Stimulated activated CD4-positive, alpha-beta T cell treated with anti-CD3 and anti-CD28 coated beads, Interleukin-2, amount 100 ng/mL, for 24 hours (primary cell): ENCODE measurements around the gene SLC1A2.
A peak's percentile ranks its signal among the peaks of the same experiment; 100 is the strongest.

Experiments
- DNase-seq, 2 donors: peaks; one replicate each; pipeline ENCODE4 v3.0.0-alpha.2; 2020

Gene SLC1A2

DNA sequence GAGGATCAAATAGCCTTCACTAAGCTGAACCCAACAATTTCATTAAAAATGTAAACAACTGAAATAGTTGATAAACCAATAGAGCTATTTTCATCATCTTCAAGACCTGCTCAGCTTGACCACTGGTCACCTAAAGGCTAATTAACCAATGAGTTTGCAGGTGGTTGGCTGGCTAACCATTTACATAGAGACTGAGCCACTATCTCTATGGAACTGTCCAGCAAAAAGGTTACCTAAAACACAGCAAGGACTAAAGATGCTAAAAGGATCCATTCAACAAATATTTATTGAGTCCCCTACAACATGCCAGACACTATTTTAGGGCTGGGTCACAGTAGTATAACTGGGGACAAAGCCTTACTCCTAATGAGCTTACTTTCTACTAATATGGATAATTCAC is 156.6 kb downstream of the SLC1A2 start:
- DNase-seq: no peak

DNA sequence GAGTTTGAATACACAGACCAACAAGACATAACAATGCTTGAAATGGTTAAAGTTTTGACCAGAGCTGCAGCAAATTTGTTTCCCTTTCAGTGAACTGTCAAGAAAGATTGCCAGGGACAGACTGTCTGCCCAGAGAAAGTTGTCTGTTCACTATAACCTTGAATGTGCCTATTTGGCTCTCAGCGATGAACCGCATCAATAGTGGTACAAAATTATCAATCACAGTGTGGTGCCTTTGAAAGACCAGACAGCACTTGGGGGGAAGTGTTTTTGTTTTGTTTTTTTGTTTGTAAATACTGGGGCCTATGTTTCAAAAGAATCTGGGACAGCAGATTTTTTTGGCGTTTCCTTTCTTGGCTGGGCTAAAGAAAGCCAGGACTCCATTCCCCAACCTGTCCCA is 157.3 kb downstream of the SLC1A2 start:
- DNase-seq: no peak

DNA sequence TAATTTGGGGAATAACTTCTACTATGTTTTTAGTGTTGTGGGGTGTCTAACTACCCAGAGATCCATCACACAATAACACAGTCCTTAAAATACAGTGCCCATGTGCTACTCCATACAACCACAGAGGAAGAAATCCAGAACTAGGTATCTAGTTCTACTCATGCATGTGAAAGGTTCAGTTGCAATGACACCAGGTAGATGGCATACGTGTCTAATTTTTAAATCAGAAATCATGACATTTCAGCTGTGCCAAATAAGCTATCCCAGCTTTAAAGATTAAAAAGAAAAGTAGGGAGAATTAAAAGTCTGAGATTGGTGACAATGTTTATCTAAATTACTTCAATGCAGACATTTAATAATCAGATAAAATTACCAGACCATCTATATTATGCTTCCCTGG is 158.2 kb downstream of the SLC1A2 start:
- DNase-seq: no peak

DNA sequence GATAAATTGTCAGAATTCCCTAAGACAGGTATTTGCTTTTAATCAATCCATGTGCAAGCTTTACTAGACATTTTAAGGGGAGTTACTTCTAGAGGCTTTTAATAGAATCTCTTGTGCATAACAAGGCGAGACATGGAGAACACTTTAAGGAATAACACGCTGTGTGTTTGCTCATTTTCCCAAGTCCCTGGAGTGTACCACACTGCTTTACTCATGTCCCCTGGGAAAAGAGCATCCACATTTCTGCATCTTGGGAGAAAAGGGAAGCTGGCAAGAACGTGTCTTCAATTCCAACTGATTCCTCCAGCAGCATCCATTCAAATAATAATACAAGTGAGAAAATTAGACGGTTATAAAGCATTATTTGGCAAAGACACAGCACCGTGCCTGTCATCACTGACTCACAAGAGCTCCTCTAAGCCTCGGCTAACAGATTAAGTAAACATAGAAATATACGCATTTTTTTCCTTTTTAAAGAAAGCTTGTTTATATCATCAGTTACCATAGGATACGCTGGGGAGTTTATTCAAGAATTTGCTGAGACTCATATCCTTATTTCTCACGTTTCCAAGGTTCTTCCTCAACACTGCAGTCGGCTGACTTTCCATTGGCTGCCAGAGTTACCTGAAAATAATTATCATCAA is 158.9 kb downstream of the SLC1A2 start:
- DNase-seq: no peak

DNA sequence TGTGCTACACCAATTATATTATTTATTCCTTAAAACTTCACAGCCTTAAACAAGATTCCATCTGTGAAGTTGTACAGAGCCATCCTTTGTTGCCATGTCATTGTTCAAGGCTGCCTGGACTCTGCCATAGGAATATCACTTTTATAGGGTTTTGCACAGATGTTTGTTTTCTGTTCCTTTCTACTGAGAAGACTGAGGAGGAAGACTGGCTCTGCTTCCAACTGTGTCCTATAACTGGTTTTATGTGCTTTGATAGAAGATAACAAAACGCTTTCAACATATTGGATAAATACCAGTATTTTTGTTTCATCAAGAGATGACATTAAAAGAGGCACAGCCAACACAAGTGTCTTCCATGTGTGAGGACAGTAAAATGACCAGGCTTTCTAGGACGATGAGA is 159.8 kb downstream of the SLC1A2 start:
- no peak for DNase-seq

DNA sequence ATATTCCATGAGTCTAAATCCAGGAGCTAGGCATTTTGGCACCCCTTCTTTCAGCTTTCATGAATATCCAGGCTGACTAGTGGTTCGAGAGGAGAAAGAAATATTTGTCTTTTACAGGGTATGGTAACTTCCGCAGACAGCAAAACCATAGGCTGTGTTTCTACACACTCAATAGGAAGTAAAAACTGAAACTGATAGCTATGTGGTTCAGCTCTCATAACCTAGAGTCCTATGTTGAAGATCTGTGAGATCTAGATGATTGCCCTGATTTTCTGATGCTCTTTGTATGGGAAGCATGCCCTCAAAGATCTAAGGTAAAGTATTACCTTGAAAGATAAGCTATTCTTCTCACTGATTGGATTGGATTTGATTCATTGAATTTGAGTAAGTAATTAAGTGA is 162.1 kb downstream of the SLC1A2 start:
- DNase-seq: no peak

DNA sequence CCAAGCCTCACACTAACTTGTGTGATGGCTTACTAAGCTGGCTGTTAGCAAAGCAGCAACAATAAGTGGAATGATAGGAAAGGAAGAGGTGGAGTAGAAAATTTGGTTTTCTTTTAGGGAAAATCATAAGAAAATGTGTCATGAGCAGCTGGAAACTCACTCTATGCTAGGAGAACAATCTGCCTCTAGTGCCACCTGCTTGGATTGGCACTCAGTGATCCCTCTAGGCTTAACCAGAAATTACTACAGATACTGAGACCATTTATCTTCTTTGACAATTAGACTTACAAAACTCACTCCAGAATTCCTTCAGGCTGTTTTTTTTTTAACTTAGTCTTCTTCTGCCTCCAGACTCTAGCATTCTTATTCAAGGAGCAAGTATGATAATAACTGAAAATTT is 163.1 kb downstream of the SLC1A2 start:
- no peak for DNase-seq

DNA sequence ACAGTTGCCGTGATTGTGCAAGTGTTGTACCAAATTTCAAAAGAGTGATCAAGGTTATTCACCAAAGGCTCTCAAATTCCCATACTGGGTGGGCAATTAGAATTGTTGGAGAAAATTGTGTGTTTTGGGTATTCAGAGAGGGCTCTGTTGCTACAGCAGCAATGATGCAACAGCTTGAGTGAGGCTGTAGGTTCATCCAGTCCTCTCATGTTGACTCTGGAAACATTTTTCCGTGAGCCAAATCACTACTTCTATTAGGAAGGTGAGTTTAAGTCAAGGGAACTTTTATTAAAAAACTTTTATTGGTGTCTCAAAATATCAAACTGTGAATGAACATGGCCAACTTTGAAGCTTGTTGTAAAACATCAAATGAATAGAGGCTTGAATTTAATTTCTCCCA is 163.8 kb downstream of the SLC1A2 start:
- no peak for DNase-seq

DNA sequence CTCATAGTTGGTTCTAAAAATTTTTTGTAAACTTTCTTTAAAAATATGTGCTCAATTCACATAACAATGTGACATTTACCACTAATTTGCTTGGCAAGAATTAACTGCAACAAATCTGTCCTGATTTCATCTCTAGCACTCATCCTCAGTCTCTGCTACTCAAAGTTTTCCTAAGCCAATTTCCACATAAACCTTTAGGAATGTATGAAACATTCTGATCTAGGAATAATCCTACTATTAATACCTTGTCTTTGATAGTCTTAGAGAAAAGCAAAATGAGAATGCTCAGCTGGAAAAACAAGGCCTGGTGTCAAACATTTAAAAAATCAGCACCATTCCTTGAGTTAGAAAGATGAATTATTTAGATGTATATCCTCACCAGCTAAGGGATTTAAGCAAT is 166.1 kb downstream of the SLC1A2 start:
- DNase-seq: no peak

DNA sequence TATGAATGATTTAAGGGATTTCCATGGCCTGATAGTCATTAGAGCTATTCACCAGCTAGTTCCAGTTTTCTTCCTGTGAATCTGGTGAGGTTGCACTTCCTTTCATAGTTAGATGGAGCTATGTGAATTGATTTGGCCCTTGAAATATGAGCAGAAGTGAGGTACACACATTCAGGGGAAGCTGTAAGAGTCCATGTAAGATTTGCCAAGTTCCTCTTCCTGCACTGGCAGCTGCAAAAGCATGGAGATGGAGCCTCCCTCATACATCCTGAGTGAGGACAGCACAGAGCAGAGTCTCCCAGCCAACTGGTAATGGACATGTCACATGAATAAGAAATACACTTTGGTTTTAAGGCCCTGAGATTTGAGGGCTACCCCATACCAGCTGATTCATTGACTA is 168.7 kb downstream of the SLC1A2 start:
- no peak for DNase-seq

DNA sequence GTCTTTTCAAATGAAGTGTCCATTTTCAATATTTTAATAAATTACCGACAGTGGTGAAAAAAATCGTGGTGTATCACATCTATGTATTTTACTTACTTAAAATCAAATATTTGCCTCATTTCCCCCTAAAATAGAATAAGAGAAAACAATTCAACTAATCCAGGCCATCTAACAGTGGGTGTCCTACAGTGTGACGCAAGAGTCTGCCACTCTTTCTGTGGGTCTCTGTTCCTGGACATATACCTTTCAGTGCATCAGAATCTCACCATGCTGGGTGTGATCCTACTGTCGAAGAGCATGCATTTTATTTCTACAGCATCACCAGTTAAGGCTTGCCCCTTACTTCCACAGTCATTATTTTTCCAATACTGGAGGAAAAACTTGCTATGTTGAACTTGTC is 169.2 kb downstream of the SLC1A2 start:
- no peak for DNase-seq

DNA sequence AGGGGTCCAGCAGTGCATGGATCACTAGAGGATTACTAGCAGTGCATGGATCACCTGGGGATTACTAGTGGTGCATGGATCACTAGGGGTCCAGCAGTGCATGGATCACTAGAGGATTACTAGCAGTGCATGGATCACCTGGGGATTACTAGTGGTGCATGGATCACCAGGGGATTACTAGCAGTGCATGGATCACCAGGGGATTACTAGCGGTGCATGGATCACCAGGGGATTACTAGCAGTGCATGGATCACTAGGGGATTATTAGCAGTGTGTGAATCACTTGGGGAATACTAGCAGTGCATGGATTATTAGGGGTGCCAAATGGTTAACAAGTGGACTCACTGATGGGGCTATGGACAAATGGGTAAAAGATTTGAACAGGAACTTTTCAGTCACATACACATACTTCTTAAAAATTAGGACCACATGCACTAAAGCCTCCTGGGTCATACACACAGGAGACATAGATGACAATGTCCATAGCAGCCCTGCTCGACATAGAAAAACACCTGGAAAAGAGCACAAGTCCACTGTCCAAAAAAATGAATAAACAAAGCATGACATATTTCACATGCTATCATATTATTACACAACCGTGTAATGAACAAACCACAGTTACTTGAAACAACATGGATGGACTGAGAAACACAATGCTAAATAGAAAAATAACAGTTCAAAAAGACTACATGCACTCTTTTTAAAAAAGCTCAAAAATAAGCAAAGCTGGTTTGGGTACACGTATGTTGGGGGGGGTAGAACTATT is 170.6 kb downstream of the SLC1A2 start:
- DNase-seq: no peak

DNA sequence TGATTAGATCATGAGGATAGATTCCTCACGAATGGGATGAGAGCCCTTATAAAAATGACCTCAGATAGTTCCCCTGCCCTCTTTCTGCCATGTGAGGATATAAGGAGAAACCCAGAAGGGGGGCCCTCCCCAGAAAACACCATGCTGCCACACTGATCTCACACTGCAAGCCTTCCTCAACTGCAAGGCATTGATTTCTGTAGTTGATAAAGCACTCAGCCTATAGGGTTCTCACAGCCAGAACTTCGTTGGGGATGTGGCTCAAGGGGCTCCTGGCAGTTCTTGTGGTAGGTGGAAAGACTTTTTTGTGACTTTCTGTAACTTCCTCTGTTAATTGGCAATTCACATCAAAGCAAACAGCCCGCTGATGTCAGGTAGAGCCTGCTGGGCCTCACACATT is 171.5 kb downstream of the SLC1A2 start:
- DNase-seq: no peak

DNA sequence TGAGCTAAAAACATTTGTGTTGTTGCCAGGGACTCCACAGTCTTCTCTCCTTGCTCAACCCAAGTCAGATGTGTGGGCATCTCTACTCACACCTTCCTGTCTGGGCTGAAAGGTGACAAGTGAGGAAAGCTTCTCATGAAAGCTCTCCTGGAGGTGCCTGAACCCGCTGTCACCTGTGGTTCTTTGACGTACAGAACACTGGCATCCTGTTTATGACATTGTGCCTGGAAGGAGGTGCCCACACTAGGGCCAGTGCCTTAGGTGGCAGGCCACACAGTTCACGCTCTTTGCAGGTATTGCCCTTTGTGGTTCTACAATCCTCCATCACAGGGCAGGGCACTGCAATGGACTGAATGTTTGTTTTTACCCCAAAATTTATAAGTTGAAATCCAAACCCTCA is 171.9 kb downstream of the SLC1A2 start:
- peak; percentile 18 to 41 for DNase-seq

DNA sequence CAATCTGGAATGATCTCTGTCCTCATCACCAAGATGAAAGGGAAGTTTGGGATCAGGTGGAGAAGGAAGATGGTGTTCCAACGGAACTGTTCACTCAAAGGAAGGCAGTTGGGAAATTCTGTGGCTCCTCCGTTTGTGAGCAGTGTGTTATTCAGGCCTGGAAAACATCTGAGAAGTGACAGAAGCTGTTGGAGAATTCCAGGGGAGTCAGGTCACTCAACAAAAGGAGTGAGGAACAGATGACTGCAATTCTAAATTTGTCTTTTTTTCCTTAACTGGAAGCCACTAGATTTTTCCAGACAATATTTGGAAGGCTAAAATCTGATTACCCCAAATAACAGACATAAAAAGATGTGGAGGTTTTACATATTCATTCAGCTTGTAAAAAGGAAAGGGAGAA is 172.6 kb downstream of the SLC1A2 start:
- no peak for DNase-seq

DNA sequence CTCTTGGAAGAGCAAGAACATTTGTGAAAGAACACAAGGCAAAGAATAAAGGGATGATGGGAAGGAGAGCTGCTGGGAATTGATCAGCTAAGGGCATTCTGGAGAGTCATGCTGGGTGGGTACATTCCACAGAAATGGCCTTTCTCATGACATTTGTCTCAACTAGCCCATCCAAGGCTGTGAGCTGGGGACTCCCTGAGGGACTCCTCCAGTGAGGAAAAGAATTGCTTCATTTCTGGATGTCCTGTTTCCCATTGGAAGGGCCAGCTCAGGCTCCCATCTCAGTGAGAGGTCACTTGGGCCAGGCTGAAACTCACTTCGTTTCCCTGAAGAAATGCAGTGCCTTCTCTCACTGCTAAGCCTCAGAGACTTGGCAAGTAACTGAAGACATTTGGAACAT is 173.6 kb downstream of the SLC1A2 start:
- DNase-seq: no peak

DNA sequence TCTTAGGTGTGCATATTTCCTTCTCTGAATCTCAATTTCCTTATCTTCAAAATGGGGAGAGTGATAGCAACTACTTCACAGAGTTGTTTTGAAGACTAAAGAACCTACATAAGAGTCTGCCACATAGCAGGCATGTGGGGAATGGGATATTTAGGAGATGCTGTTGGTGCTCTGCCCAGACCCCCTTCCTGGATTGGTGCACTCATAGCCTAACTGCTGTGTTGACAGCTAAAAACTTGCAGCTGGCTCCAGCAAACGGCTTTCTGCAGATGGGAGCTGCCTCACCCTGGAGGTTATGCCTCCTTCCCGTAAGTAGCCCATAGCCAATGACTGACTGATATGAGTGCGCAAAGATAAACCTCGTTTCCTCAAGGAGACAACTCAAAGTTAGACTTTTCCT is 174.3 kb downstream of the SLC1A2 start:
- no peak for DNase-seq

DNA sequence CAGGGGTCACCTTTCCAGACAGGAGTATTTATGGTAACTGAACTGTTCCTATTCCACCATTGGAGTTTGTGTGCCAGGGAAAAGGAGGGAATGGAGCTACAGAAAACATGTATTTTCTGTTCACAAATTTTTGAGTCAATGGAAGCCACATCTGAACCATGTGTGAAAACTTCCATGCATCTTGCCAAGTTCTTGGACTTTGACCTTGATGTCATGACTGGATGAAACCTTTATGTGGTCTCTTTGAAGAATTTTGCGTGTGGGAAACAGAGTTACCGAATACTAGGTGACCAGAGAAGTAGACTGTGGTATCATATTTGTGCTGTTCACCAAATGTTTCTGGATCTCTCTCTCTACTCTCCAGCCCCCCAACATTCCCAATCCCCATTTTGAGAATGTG is 175.6 kb downstream of the SLC1A2 start:
- DNase-seq: no peak

DNA sequence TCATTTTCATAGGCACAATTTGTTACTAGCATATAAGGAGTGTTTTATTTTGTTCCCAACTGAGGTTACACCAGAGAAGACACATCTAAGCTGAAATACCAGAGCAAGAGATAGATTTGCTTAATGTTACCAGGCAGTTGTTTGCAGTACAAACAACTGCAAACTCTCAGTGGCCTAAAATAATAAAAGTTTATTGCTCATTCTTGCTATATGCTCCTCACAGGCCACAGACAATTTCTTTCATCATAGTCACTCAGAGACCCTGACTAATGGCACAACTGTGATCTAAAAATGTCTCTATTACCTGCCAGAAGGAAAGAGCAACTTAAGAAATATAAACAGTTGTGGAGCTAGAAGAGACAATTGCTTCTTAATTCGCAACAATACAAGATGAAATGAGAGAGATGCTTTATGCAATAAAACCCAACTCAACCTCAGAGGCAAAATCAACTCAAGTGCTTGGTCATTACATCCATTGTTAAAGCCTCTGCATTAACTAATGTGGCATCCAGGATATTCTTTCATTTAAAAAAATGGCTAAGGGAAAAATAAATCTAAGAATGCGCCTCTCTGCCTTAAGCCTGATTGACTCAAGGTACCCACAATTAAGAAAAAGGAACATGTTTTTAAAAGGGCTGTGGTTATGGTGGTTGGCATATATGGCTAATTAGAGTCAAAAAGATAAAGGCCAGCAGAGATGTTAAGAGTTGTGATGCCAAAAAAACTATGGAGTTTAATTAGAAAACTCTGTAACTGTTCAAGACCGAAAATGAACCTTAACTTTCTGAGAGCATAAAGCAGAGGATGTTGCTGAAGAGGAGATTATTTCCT is 176.7 kb downstream of the SLC1A2 start:
- no peak for DNase-seq

DNA sequence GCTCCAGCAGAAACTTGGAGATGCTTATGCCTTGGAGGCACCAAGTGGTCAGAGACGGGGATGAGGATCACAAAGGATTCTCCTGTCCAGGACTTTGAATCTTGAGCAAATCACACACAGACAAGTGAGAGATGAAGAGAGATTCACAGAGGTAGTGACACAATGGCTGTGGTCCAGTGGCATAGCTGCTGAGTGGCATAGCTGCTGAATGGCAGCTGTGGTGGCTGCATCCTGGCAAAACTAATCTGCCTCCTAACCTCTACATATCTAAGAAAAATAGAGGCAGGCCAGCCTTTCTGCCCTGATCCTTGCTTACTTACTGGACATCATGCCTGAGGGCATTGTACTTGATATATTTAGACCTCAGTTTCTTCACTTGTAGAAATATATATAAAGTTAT is 177.8 kb downstream of the SLC1A2 start:
- no peak for DNase-seq

DNA sequence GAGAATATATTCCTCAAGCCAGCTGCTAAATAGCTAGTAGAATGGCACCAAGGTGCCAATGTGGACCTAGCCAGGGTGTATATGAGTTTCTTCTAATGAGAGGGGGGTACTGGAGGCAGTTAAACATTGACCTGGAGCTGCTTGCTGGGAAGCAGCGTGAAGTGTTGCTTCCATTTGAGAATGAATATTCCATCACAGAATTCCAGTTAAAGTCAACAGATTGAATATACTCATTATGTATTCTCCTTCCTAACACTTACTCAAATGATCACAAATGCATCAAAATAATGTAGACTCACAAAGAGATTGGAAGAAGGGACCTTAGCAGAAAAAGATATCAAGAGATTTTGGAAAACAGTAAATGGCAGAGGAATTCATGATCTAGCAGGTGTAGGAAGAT is 178.3 kb downstream of the SLC1A2 start:
- DNase-seq: no peak

DNA sequence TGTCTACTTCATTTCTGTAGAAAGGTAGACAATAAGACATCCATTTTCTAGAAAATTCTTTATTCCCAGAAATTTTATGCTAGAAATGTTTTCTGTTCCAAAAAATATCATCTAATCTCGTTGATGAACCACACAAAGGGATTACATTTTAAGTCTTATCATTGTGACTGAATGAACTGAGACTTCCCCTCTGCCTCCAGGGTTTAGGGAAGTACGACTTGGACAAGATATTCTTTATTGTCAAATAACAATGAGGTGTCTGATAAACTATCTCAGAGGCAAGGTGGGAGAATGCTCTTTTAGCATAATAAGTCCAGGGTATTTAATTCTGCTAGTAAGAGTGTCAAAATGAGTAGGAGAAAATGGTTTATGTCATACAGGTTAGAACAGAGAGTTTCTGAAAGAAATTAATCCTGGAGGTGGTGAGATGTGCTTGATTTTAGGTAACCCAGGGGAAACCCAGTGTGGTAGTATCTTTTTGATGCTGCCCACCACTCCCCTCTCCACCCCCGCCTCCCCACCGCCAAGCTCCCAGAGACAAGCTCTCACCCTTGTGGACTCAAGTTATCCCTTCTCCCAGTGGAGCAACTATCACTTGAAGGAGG is 179.8 kb downstream of the SLC1A2 start:
- DNase-seq: no peak

DNA sequence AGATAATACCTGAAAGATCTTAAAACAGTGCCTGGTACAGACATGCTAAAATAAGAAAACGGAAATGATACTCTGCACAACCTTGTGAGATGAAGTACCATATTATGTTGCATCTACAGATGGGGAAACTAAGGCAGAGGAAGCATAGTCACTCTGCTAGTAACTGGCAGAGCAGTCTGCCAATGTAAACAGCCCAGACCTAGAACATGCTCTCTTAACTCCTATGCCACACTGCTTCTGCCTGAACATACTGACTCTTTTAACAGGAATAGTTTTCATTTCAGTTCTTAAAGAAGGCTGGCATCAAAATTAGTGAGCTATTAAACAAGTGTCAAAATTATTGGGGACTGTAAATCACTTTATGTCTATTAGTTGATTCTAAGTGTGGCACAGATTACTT is 180.5 kb downstream of the SLC1A2 start:
- no peak for DNase-seq
